HK-2 (cell line): Measurements from ENCODE around the gene LUZP2.

Experiments
- DNase-seq: peaks from one replicate; pipeline ENCODE4 v3.0.0-alpha.2; 2018; ENCODE audit not compliant: unreplicated experiment

Gene LUZP2

GRCh38 chr11:24716403-24716802 is 219.6 kb downstream of the LUZP2 start:
- no peak for DNase-seq

GRCh38 chr11:24723231-24723630 is 226.4 kb downstream of the LUZP2 start:
- no peak for DNase-seq

GRCh38 chr11:24731554-24731953 is 234.7 kb downstream of the LUZP2 start:
- DNase-seq = no peak

GRCh38 chr11:24734742-24735237 is 237.9 kb downstream of the LUZP2 start:
- DNase-seq = no peak

GRCh38 chr11:24738972-24739371 is 242.1 kb downstream of the LUZP2 start:
- DNase-seq = no peak

- DNase-seq = no peak
Measured at GRCh38 chr11:24739637-24740036, 242.8 kb downstream of the LUZP2 start.

- DNase-seq = no peak
Measured at GRCh38 chr11:24747275-24748251, 250.7 kb downstream of the LUZP2 start.

- DNase-seq = no peak
Measured at GRCh38 chr11:24748261-24748660, 251.4 kb downstream of the LUZP2 start.

- DNase-seq = no peak
Measured at GRCh38 chr11:24754406-24754805, 257.6 kb downstream of the LUZP2 start.

- DNase-seq = no peak
Measured at GRCh38 chr11:24755260-24755839, 258.5 kb downstream of the LUZP2 start.

- DNase-seq = no peak
Measured at GRCh38 chr11:24759742-24760141, 262.9 kb downstream of the LUZP2 start.

GRCh38 chr11:24760681-24761080 is 263.8 kb downstream of the LUZP2 start:
- DNase-seq = no peak

- DNase-seq = no peak
Measured at GRCh38 chr11:24762076-24762475, 265.2 kb downstream of the LUZP2 start.

GRCh38 chr11:24767411-24767810 is 270.6 kb downstream of the LUZP2 start:
- no peak for DNase-seq

- no peak for DNase-seq
Measured at GRCh38 chr11:24773322-24773721, 276.5 kb downstream of the LUZP2 start.

GRCh38 chr11:24779791-24780190 is 282.9 kb downstream of the LUZP2 start:
- no peak for DNase-seq

GRCh38 chr11:24781288-24781687 is 284.4 kb downstream of the LUZP2 start:
- DNase-seq = no peak

GRCh38 chr11:24793479-24793878 is 296.6 kb downstream of the LUZP2 start:
- no peak for DNase-seq

GRCh38 chr11:24794064-24794463 is 297.2 kb downstream of the LUZP2 start:
- no peak for DNase-seq

GRCh38 chr11:24805671-24806070 is 308.8 kb downstream of the LUZP2 start:
- no peak for DNase-seq

- DNase-seq = no peak
Measured at GRCh38 chr11:24808173-24808572, 311.3 kb downstream of the LUZP2 start.

GRCh38 chr11:24819006-24819405 is 322.2 kb downstream of the LUZP2 start:
- DNase-seq = no peak

GRCh38 chr11:24819863-24820434 is 323.1 kb downstream of the LUZP2 start:
- DNase-seq = no peak
